Tibial nerve (tissue), 4 donors: ENCODE results near the gene UGT1A6. TPM values are rescaled to one million over a fixed set of nuclear protein-coding genes. Genes with fewer than 3 reads are reported as not detected.

Source experiments
- DNase-seq, 2 donors: peaks; one replicate each; pipeline ENCODE4 v3.0.0-alpha.2; 2019; ENCODE audit warnings: low spot score in 2 of 2
- H3K27ac ChIP-seq, 4 donors: fragments of 200-600 bp; sonication (generic) in 3 of 4; one replicate each; pipeline ENCODE4 v1.5.1; 2017 to 2019; ENCODE audit warnings: mild to moderate bottlenecking in 1 of 4
- H3K27me3 ChIP-seq, 2 donors: fragments of 200-600 bp; sonication (generic) in 1 of 2; one replicate each; pipeline versions ENCODE4 v1.5.1 to v1.6.0; 2017 to 2019
- H3K36me3 ChIP-seq, 3 donors: fragments of 200-600 bp; sonication (generic); one replicate each; pipeline ENCODE4 v1.5.1; 2018 to 2019
- H3K4me1 ChIP-seq, 4 donors: fragments of 200-600 bp; sonication (generic) in 3 of 4; one replicate each; pipeline ENCODE4 v1.5.1; 2017 to 2019
- H3K4me3 ChIP-seq, 4 donors: fragments of 200-600 bp; sonication (generic) in 3 of 4; one replicate each; pipeline ENCODE4 v1.5.1; 2017 to 2019; ENCODE audit warnings: mild to moderate bottlenecking in 1 of 4, moderate library complexity in 1 of 4
- H3K9me3 ChIP-seq, 4 donors: fragments of 200-600 bp; sonication (generic) in 3 of 4; one replicate each; pipeline ENCODE4 v1.5.1; 2017 to 2019
- CTCF ChIP-seq, 5 experiments: fragments of 200-600 bp in 3 of 5; fragments of 450-650 bp in 2 of 5; sonication (generic) in 3 of 5; IDR thresholded peaks; one replicate each; pipeline ENCODE4 v1.5.1; 2016 to 2019; ENCODE audit warnings: antibody characterized with exemption in 5 of 5, mild to moderate bottlenecking in 3 of 5, moderate library complexity in 2 of 5
- EP300 ChIP-seq, 2 donors: sonication (generic); formaldehyde crosslinking; IDR thresholded peaks; one replicate each; pipeline ENCODE4 v1.6.1; 2017; ENCODE audit warnings: antibody characterized with exemption in 2 of 2, mild to moderate bottlenecking in 1 of 2
- POLR2A ChIP-seq, 2 donors: fragments of 450-650 bp; IDR thresholded peaks; one replicate each; pipeline ENCODE4 v1.6.1; 2017; ENCODE audit warnings: antibody characterized with exemption in 2 of 2, mild to moderate bottlenecking in 2 of 2, moderate library complexity in 2 of 2
- WGBS, 2 donors: methylation state at CpG; one replicate each; pipeline ENCODE4 v1.1.5; 2018; 5-methylcytosine and 5-hydroxymethylcytosine counted together
- total RNA-seq, 4 donors: library from RNA; depleted of rRNA; stranded (reverse); fragments of >200 nt; gene quantifications; one replicate each; pipeline ENCODE4 v1.1.0, GENCODE V29; 2016

UGT1A6 gene
- total RNA-seq, 4 donors from 2014 or later, result 0.39 TPM; not detected in 3

- TF ChIP-seq CTCF (IDR thresholded peaks at IDR 0.05) (no peak), POLR2A (IDR thresholded peaks at IDR 0.05) (no peak), EP300 (IDR thresholded peaks at IDR 0.05) (no peak)
- peaks cover 0 to 7% (median 0%) of the 10 kb centered on the region in 4 donors for H3K9me3 ChIP-seq
- H3K4me1 ChIP-seq, result no peaks in the 10 kb centered on the region
- no peak within 1 kb of the TSS for H3K4me3 ChIP-seq
- H3K27me3 ChIP-seq, result no peaks in the 10 kb centered on the region
- DNase-seq, result no peak
- no peak within 1 kb of the TSS for H3K27ac ChIP-seq
- no peaks in the 10 kb centered on the region for H3K36me3 ChIP-seq
- WGBS, 2 donors, result 81 to 88% methylated on average over 5 of the region's 5 CpGs
Measured at GRCh38 chr2:233671290-233672161, 21.2 kb upstream of the UGT1A6 start, which contains the start of gene UGT1A9. Gene UGT1A9, plus strand, starts transcription at chr2:233671898. Its CDS starts 37 bp downstream, at chr2:233671935.

DNA sequence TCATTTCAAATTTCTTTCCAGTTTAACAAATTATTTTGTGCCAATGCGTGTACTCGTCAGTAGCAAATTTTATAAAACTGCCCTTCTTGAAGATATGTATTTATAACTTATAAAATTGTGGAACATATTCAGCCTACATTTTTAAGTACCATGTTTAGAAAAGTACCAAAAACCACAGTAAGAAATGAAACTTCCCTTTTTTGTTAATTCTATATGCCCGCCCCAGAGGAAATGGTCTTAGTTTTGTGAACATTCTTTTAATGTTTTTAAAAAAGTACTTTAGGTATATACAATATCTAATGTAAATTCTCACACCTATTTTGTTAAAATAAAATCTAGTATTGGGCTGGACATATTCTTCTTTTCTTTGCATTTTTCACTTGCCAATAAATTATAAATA lies 19.8 kb upstream of the UGT1A6 start:
- DNase-seq, result no peak
- no peak for TF ChIP-seq POLR2A (IDR thresholded peaks at IDR 0.05)
- no peak for TF ChIP-seq EP300 (IDR thresholded peaks at IDR 0.05)
- no peak for TF ChIP-seq CTCF (IDR thresholded peaks at IDR 0.05)
- Histone ChIP-seq H3K27me3 (no peaks in the 10 kb centered on the region), H3K9me3 (peaks cover 0 to 4% (median 0%) of the 10 kb centered on the region in 4 donors), H3K4me1 (no peaks in the 10 kb centered on the region), H3K4me3 (no peak overlapping the region), H3K27ac (no peak overlapping the region), H3K36me3 (no peaks in the 10 kb centered on the region)
- WGBS, 2 donors, result 75 to 95% methylated on average over 3 of the region's 3 CpGs

DNA sequence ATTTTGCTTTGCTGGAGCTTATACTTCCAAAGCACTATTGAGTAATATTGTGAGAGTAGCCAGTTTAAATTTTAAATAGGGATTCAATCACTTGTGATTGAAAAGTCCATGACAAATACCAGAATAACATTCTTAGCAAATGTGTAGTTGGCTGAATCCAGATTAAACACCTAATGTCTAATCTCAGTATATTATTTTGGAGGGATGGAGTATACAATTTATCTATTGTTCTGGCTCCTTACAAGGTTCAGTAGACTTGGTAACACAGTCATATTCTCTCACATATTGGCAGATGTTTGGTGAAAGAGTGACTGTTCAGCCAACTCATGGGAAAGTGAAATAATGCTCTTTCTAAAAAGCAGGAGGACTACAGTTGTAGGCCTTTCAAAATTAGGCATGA lies 18.8 kb upstream of the UGT1A6 start:
- no peak overlapping the region for H3K27ac ChIP-seq
- H3K4me1 ChIP-seq, result no peaks in the 10 kb centered on the region
- H3K9me3 ChIP-seq, result no peaks in the 10 kb centered on the region
- DNase-seq, result no peak
- no peaks in the 10 kb centered on the region for H3K36me3 ChIP-seq
- H3K4me3 ChIP-seq, result no peak overlapping the region
- H3K27me3 ChIP-seq, result no peaks in the 10 kb centered on the region
- TF ChIP-seq CTCF (IDR thresholded peaks at IDR 0.05) (no peak), EP300 (IDR thresholded peaks at IDR 0.05) (no peak), POLR2A (IDR thresholded peaks at IDR 0.05) (no peak)

- Histone ChIP-seq H3K9me3 (no peaks in the 10 kb centered on the region), H3K27ac (no peak overlapping the region), H3K36me3 (no peaks in the 10 kb centered on the region), H3K27me3 (no peaks in the 10 kb centered on the region), H3K4me1 (no peaks in the 10 kb centered on the region), H3K4me3 (no peak overlapping the region)
- no peak for TF ChIP-seq CTCF (IDR thresholded peaks at IDR 0.05)
- TF ChIP-seq EP300 (IDR thresholded peaks at IDR 0.05), result no peak
- 38 to 63% methylated on average over 1 of the region's 1 CpG for WGBS, 2 donors
- no peak for DNase-seq
Measured at GRCh38 chr2:233674314-233674713, 18.4 kb upstream of the UGT1A6 start.

- 41 to 47% methylated on average over 4 of the region's 4 CpGs for WGBS, 2 donors
- H3K4me3 ChIP-seq, result no peak overlapping the region
- no peaks in the 10 kb centered on the region for H3K9me3 ChIP-seq
- TF ChIP-seq POLR2A (IDR thresholded peaks at IDR 0.05) (no peak), EP300 (IDR thresholded peaks at IDR 0.05) (no peak), CTCF (IDR thresholded peaks at IDR 0.05) (no peak)
- no peak overlapping the region for H3K27ac ChIP-seq
- H3K36me3 ChIP-seq, result no peaks in the 10 kb centered on the region
- no peaks in the 10 kb centered on the region for H3K4me1 ChIP-seq
- DNase-seq, result no peak
- no peaks in the 10 kb centered on the region for H3K27me3 ChIP-seq
Measured at GRCh38 chr2:233674995-233675394, 17.7 kb upstream of the UGT1A6 start.
